Brain pericyte (primary cell): ENCODE results near the gene CSNK2A3.
A peak's percentile ranks its signal among the peaks of the same experiment; 100 is the strongest.
"Not testable (repeated sequence)": the region's sequence is repeated elsewhere in the genome, so short reads cannot be mapped to it uniquely, and the experiment has no call there.

Experiments used
- DNase-seq: peaks from one replicate; pipeline ENCODE4 v3.0.0-alpha.2; 2012; ENCODE audit warnings: low read depth, low spot score

Gene CSNK2A3

DNA sequence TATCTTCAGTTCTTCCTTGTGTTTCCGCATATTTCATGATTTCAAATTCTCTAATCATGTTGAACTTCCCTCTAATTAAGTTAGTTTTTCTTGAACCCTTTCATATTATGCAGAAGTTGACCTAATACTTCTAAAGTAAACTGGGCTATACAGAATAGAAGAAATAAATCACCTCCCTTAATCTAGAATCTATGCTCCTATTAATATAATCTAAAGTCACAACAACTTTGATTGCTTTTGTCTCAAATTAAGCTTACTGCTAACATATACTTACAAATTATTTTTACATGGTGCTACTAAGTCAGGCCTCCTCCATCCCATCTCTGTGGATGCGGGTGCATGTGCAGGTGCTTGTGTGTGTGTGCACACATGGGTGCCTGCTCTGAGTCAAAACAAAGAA is 27.3 kb upstream of the CSNK2A3 start:
- DNase-seq: no peak

DNA sequence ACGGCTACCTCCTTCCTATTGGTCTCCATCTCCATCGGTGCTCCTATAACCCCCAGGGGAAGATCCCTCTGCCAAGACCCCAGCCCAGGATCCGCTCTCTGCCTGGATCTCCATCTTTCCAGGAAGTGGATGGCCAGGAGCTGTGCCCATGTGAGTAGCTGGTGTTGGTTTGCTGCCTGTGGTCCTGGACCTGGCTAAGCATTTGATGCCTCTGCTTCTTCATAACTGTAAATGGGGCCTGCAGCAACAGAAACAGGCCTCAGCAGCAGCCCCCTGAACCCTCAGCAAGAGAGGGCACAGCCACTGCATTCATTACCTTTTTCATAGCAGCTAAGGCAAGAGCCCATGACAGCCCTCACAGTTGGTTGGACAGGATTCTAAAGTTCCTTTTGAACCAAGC is 26.6 kb upstream of the CSNK2A3 start:
- DNase-seq: no peak

DNA sequence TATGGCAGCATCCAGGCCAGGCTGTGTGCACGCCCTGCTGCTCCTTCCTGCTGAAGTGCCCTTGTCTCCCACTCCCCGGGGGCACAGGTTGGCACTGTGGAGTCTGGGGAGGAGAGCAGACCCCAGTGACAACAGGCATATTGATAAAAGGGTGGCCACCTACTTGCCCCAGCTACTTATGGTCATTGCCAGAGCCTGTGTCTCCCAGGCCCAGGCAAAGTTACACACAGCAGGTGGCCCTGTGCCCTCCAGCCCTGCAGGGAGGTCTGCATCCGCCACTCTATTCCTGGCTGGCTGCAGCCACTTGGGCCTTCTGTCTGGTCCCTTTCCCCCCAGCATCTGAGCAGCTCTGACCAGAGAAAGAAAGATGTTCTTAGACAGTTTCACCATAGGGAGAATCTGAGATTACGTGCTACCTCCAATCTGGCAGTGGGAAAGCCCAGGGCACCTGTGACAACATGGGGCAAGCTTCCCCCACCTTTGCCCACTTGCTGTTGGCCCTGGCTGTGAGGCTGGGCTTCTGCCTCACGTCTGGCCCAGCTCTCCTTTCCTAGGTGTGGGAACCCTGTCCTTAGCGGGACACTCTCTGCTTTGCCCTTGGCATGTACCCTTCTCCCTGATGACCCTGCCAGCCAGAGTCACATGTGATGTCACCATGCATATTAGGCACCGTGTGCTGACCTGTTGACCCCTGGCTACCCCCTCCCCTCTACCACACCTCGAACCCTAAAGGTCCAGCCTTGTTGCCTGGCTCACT is 25.3 kb upstream of the CSNK2A3 start:
- DNase-seq: no peak

DNA sequence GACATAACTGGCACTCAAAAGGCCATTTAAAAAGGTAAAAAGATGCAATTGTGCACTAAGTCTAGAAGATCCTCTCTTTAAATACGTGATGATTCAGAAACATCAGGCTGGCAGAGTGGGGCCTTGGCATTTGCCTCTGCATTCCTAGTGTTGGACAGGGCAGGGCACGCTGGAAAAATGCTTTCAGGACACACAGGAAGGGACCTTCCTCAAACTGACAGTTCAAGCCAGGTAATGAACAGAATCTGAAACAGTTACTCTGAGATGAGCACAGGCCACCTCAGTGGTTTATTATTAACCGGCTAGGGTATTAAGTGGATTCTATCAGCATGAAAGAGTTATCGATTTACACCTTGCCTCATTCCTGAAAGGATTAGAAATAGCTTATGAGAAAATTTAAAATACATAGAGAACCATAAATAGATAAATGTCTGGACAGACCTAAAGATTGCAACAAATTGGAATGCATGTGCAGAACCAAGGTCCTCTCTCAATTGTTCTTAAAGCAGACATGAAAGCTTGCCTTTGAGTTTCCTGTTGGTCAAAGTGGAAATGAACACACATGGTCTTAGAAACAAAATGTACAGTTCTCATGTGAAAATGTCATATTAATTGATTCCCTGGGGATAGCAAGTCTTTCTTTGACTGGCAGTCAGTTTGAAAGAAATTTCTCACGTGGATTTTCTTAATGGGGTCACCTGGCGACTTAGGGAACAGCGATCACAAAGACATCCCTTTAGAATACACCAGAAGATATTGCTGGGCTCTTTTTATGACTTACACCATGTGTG is 21.5 kb upstream of the CSNK2A3 start:
- no peak for DNase-seq

DNA sequence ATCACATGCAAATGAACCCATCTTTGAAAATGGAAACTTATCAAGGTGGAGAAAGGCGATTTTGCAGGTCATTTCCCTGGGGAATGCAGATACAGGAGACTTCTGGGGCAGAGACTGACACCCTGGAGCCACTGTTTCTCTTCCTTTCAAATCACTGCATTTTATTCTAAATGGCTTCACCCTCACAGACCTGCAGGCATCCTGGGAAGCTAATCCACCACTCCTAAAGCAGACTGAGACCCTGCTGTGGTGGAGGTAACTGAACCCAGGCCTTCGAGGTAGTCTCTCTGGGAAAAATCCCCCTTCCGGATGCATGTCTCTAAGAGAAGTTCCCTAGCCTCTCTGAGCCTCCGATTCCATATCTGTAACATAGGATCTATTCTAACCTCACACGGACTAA is 20.9 kb upstream of the CSNK2A3 start:
- no peak for DNase-seq

DNA sequence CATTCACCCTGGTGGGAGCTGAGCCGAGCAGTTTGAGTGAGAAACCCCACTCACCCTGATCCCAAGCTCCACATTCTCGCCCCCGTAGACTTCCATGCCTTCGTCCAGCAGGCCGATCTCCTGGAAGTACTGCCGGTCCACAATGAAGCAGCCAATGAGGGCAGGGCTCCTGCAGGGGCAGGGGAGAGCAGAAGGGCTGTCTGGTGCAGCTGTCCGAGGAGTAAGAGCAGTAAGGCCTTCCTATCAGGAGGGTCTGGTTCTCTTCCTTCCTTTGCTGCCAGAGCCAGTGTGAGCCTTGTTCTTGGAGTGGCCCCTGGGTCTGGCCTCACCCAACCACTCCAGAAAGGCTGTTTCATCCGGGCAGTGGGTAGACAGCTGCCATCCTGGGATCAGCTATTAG is 19.4 kb upstream of the CSNK2A3 start:
- no peak for DNase-seq

DNA sequence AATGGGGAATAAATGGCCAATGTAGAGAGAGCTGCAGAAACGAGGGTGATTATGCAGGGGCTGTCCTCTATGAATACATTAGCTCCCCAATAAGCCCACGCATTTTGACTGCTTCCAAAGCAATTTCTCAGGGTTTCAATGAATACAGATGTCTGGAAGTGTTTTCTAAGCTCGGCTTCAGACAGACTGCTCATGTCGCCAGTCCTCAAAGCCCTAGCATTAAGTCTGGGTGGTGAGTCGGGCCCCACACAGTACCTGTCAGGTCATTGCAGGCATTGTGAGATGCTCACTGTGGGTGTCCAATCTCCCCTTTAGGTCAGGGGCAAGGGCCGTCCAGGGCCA is 17.9 kb upstream of the CSNK2A3 start:
- no peak for DNase-seq

DNA sequence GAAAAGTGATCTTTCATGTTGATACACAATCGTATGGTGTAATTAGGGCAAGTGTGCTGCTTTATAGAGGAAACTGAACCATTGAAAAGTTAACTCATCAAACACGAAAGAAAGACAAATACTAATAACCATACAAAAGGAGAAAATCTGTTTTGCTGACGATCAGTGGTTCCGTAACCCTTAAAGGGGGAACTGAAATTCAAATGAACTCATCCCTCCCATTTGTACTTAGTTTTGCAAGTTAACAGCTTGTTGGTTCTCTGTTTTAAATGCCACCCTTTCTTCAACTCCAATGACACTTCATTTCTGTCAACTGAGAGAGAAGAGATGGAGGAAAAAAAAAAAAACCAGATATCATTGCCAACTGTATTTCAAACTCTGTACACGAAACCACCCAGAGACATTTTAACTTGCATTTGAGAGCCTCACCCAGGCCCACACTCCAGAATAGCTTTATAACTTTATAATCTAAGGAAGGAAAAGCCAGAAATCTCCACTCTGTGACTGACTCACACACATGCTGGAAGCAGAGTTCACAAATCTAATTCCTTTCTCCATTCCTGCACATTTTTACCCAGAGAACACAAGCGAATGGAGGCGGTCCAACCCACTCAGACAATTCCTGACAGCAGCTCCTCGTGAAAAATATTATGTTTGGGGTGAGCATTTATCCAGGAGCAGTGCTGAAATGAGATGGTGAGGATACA is 17.4 kb upstream of the CSNK2A3 start:
- no peak for DNase-seq

DNA sequence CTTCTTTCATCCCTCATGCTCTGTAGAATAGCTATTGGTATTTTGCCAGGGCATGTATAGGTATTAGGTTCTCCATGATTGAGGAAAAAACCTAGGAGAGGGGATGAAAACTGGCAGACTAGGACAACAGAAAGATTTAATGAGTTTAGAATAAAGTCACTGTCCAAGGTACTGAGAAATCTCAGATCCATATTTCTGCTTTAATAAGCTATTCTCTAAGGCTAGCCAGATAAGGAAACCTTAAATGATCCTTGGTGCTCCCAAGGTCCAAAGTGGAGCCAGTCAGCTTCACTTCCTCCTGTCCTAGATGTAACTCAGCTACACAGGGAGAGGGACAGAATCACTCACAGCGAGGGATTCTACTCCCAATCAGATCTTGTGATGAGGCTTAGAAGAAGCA is 13.7 kb upstream of the CSNK2A3 start:
- DNase-seq: no peak

DNA sequence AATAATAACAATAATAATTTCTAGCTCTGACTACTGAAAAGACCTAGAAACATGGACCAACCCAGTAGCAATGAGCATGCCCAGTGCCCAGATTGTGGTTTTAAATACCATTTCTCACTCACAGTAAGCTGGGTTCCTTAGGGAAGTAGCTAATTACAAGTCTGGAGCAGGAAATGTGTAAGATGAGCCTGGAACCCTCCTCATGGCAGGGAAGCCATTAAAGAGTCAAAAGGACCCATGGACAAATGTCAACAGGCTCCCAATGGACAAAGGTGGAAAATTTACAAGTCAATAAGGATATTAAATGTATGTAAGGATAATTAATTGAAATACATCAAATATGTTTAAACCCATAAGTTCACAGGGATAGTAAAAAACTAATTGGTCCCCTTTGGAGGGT is 10.6 kb upstream of the CSNK2A3 start:
- DNase-seq: no peak

DNA sequence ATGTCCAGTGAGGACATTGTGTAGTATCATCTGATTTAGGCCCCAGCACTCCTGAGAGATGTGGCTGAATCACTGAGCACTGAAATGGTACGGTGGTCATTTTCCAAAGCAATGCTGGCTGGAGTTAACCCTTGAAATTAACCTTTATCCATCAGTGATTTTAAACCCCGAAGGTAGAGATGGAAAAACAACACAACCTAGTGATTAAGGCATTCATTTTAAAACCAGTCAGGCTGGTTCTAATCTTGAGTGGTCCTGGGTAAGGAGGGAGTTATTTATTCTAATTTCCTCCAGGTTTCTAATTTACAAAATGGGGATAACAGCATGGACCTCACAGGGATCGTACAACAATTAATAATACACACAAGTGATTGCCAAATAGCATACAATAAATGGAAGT is 6.6 kb upstream of the CSNK2A3 start:
- DNase-seq: no peak

DNA sequence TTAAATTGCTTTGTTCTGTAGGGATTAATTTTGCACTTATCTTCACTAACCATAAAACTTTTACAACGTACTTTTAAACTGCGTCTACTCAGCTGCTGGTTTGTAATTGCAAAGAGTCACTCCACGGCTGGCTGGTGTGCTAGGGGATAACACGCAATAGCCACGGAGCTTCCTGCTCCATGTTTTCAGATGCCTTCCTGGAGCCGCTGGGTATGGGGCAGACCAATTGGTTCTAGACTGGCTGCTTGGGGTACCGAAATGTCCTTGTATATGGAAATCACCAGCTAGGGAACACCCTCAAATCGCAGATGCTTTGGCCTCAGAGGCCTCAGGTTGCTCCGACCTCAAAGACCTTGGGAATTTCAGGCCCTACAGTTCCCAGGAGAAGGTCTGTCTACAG is 3.8 kb upstream of the CSNK2A3 start:
- no peak for DNase-seq

DNA sequence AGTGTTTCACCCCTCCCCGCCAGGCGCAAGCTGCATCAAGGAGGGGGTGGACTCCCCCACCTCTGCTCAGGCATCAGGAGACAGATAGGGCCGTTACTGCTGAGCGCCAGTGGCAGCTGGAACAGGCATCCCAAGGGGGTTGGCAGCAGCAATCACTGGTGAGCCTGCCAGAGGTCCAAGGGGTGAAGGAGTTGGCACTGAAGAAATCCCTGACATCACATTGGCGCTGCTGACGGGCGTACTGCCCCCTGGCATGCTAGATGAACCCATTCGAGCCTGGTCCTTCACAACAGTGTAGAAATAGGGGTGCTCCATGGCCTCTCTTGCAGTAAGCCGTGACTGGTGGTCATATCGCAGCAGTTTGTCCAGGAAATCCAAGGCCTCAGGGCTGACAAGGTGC is 1.2 kb downstream of the CSNK2A3 start:
- DNase-seq: not testable (repeated sequence)

DNA sequence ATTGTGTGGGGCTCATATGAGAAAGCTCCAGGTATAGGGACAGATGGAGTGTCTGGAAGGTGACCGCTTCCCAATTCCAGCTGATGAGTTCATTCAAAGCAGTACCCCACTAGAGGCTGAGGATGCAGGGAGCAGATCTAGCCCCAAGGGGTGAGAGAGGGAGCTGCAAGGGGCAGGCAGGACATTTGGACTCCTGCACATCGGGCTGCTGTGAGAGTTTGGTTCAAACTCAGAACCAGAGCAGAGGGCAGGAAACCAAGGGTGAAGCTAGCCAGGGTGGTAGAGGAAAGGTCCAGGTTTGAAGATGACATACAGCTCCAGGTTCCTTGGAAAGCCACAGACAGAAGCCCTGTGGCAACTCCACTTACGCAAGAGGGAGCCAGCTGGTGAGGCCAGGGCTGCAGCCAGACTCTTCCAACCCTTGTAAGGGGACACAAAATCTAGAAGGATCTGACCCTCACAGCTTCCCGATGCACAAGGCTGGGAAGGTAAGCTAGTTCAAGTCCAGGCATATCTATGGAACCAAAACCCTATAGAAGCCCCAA is 1.9 kb downstream of the CSNK2A3 start:
- DNase-seq: no peak

DNA sequence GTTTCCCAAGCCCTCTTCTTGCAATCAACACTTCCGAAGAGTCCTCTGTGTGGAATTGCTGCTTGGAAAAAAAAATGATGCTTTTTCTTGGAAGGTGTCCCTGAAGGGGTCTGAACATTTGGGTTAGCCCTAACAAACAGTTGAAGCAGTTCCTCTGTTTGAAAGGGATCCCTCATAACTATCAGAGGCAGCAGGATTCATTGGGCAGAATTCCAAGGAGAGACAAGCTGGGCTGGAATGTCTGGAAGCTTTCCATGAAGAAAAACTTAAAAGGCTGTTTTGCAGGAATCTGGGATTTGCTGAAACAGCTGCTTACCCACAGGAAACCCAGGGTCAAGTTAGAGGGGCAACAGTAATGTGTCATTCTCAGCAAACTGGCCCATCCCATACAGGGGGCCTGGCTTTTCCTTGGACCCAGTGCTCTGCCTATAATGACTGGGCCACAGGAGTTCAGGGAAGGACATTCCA is 3.1 kb downstream of the CSNK2A3 start:
- DNase-seq: peak; percentile 36

DNA sequence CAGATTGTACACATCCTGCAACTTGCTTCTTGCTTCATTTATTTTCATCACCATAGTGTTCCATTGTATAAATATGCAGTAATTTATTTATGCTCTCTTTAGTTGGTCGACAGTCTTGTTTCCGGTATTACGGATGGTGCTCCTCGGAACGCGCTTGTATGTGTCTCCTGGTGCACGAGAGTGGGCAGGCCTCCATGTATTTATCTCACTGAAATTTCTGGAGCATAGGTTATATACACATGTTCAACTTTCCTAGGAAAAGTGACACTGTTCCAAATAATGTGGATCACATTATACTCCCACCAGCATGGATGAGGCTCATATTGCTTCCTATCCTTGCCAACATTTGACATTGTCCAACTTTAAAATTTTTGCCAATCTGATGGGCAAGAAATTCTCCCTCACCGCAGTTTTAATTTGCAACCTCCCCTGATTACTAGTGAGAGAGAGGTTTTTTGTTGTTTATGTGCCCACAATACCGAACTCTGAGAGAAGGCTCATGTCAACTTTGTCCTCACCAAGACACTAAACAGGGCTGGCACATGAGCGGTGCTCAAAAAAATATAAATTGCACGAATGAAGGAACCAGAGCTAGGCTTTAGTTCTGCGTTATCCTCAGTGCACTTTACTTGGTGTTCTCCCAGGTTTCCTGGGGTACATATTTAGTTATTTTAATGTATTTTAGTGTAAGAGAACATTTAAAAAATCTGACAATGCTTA is 3.8 kb downstream of the CSNK2A3 start:
- no peak for DNase-seq

DNA sequence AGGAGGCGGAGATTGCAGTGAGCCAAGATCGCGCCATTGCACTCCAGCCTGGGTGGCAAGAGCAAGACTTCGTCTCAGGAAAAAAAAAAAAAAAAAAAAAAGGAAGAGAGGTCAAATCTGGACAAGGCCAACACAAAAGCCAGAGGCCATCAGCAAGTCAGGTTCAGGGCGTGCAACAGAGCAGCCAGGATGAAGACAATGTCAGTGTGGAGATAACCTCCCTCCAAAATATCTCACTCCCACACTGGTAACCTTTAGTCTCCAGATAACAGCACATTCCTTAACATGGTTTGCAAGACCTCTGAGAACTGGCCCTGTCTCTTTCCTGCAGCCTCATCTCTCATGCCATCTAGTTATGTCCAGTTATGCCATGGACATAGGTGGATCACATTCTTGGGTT is 4.7 kb downstream of the CSNK2A3 start:
- no peak for DNase-seq

DNA sequence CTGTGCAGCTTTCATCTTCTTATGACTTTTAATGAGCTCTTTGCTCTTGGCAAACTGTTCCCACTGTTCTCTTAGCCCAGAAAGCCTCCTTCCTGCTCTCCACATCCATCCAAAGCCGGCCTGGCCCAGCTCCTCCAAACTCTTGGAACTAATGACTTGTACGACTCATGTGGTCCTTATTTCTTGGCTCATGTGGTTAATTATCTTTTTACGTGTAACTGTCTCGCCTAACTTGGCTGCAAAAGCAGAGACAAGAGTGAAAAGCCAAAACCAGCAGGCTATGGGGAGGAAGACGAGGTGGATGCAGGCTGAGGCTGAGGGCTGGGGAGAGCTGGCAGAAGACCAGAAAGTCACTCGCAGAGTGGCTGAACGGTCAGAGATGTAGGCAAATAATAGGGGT is 5.5 kb downstream of the CSNK2A3 start:
- DNase-seq: no peak

DNA sequence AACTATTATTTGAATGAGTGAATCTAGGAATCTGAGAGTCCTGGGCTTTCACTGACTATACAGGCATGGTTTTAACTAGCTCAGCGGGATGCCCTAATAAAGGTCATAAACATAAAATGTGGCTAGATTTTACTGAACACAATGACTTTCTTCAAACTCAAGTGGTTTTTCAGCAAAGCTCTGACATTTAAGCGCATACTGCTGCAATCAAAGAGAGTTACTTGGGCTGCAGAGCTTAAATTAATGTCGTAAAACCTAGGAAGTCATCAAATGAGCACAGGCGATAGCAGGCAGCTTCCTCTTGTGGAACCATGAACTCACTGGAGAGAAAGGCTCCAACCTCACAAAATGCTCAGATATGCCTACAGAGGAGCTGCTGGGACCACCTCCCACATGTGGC is 6.7 kb downstream of the CSNK2A3 start:
- no peak for DNase-seq

DNA sequence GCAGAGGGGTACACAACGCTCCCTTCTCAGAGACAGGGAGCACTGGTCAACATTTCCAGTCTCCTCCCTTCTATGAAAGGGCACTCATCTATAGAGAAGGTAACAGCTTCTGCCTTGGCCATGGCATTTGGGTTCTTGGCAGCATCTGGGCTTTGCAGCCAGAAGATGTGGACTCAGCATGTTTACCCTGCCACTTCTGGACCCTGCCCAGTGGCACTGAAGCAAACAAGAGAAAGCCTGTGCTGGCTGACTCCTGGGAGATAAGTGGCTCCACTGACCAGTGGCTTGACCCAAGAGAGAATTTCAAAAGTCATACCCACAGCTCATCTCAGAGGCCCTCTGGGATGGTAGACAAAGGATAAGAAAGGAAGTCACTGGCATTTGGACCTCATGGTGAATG is 8.0 kb downstream of the CSNK2A3 start:
- no peak for DNase-seq

DNA sequence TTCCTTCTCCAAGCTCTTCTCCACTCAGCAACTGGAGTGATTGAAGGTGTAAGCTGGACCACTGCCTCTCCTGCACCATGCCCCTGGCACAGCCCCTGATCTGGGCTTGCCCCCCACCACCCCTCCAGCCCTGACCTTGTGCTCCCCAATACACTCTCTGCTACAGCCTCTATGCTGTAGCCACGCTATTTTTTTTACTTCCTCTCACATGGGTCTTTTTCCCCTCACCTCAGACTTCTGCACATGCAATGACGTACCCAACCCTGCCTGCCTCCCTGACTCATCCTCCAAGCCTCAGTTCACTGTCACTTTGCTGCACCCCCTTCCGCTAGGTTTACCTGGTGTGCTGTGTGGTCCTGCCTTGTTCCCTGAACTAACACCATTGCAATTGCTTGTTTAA is 9.0 kb downstream of the CSNK2A3 start:
- DNase-seq: no peak

DNA sequence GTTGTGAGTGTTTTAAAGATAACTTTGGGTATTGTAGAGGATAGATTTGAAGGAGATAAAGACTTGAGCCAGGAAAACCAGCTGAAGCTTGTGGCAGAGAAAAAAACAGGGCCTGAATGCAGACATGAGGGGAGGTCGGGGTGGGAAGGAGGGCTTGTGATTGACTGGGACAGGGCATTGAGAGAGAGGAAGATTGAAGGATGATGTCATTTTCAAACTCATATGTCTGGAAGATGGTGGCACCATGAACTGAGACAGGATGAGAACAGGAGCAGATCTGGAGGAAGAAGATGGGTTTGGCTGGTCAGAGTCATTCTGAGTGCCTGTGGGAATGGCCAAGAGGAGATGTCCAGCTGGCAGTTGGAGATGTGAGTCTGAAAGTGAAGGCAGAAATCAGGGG is 14.7 kb downstream of the CSNK2A3 start:
- DNase-seq: no peak
